HG02610 (cell line): ENCODE results near the gene OR6A2.

Experiments used
- ATAC-seq: cut with Tn5 transposase; IDR thresholded peaks from one replicate; pipeline ENCODE4 v1.9.1; 2021; ENCODE audit warnings: mild to moderate bottlenecking, moderate library complexity; ENCODE audit not compliant: unreplicated experiment

OR6A2 gene

DNA sequence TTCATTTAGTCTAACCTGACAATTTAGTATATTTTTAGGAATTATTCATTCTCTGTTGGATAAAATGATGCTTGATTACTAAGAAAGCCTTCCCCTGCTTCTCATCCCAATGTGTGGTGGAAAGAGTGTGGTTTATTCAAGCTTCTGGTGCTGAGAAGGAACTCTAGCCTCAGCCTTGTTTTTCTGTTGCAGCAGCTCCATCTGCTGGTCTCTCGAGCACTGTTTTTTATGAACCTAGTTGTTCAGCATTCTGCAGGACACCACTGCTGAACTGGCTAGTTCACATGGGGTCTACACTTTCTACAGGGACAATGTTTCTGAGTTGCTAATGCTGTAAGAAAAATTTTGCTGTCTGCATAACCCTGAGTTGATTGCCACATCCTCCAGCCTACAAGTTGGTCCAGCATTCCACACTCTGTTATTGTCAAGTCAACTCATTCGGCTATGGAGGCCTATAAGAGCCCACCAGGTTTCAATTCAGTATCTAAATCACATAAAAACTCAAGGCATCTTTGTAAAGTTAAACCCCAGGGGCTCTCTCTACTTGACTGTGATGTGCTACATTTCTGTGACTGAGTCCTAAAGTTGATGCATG, 42.0 kb downstream of the OR6A2 start:
- ATAC-seq, result no peak

DNA sequence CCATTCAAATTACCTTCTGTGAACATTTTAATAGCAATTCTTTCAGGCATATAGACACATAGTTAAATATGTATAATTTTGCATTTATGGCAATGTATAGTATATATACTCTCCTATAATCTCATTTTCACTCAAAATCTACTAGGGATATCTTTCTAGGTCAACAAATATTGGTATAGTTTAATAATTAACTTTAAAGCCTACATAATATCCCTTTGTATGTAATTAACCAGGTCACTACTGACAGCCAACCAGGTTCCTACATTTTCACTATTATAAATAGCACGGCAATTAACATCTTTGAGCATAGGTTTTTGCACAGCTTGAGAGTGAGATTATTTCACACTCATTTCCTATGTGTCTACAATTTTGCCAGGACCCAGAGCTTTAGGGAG, 43.5 kb downstream of the OR6A2 start:
- ATAC-seq, result no peak

DNA sequence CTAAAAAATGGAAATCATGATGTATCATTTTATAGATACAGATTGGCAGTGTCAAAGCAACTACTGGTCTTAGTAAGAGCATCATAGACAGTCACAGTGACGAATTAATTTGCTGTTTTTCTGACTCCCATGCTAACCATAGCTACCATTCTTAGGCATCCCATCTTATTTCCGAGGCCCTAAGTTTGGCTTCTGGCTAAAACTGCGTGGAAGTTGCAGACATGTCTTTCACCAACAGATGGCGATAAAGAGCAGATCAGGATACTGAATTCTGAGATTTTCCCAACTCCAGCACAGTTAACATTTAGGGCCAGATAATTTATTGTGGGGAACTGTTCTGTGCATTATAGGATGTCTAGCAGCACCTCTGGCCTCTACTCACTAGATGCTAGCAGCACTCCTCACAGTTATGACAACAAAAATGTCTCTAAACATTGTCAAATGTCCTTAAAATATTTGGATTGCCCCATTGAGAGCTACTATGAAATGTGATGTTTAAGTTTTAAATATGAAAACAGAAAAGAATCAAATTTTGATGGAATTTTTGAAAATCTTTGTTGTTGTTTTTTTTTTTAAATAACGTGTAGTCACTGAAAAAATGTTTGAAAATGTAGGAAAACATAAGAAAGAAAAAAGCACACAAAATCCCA, 44.1 kb downstream of the OR6A2 start:
- no peak for ATAC-seq

DNA sequence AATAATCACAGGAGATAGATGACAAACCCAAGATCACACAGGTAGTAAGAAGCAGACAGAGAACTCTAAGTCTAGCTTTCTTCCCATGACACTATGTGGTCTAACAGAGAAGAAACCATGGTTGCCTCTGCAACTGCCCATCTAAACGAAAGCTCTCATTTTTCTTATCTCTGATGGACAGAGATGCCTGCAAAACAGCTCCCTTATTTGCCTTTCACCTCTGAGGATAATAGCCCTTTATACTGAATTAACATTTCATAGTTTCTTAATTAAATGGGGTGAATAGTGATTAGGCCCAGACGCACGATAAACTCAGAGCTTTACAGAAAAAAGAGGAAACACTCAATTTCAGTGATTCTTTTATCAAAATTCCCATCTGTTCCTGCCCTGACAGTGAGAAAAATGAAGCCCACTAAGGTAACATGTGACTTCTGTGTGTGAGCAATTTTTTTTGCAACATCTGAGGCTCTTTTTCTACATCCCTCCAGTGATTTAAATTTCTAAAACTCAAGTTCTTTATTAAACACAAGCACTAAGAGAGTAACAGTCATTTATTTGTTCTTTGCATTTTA, 52.3 kb downstream of the OR6A2 start:
- ATAC-seq, result no peak

DNA sequence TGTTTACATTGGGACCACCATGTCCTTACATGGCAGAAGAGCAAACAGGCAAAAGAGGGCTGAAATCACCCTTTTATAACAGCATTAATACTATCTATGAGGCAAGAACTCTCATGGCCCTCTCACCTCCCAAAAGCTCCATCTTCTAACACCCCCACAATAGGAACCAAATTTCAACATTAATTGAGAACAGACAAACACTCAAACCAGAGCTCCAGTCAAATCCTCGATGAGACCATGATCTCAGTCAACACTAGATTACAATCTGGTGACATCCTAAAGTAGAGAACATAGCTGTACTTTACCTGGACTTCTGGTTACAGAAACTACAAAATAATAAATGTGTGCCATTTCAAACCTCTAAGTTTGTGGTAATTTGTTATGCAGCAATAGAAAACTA, 52.9 kb downstream of the OR6A2 start:
- no peak for ATAC-seq

DNA sequence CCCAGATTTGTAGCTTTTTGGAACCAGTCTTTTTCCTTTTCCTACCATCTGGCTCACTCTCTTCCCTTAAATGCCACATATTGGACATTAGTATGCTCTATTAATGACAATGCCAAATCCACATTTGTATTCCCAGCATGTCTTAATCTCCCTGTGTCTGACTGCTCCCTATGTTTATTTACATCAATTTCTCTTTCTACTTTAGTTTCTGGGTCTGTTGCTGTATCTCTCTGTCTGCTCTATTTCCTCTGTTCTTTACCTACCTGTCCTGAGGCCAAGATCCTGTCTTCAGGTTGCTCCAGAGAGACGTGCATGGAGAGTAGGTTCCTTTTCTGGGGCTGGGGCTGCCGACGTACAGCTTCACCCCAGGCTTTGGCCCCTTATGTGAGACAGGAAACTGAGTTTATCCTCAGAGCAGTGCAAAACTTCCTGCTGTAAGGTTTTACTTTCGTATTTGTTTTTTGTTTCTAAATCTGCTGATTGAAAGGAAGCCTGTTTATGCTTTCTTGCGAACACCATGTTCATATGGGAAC, 53.3 kb downstream of the OR6A2 start:
- ATAC-seq, result peak; percentile 78

DNA sequence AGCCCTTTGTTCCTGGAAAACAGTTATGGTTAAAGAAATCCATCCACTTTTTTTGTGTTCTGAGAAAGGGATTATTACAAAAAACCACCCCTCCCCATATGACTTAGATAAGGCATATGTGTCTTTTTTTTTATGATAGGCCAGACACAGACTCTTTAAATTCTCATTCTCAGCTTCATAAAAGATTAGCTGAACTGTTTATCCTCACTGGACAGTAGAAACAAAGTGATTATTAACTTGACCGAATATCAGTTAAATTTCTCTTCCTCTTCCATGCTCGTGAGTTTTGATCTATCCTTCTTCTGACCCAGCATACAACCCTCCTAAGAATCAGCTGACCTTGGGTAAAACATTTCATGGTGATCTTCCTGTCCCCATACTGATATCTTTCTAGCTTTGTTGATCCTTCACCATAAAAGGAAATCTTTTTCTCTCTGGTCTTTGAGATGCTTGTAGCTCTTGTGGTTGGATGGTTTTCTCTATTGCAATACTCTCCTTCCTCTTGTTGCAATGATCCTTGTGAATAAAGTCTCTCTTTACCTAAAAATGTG, 53.9 kb downstream of the OR6A2 start:
- ATAC-seq, result peak; percentile 53

DNA sequence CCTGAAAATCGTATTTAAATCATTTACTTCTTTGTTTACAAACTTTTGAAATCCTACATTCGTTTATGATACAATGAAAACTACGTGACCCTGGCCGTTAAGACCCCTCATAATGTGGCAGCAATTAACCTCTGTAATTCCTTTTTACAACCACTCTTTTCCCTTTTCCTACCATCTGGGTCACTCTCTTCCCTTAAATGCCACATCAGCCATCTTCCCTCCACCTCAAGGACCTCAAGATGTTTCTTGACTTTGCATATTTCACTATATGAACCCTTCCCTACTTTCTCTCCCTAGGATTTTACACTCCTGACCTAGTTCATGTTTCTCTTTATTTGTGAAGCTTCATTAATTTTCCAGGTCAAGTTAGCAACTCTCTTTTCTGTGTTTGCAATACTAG, 54.5 kb downstream of the OR6A2 start:
- no peak for ATAC-seq

DNA sequence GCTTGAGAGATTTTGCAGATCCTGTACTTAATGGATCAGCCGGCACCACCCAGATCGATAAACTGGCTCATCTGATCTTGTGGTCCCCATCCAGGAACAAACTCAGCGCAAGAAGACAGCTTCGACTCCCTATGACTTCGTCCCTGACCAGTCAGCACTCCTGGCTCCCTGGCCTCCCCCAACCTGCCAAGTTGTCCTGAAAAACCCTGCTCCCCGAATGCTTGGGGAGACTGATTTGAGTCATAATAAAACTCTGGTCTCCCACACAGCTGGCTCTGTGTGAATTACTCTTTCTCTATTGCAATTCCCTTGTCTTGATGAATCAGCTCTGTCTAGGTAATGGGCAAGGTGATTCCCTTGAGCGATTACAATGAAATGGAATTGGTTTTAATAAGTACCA, 57.2 kb downstream of the OR6A2 start:
- no peak for ATAC-seq
